Astrocyte of the spinal cord (primary cell): ENCODE data around the gene PLA2G4D.
A peak's percentile ranks its signal among the peaks of the same experiment; 100 is the strongest.

Experiments used
- DNase-seq: peaks from one replicate; pipeline ENCODE4 v3.0.0; 2011; ENCODE audit warnings: low read depth, low spot score
- H3K4me3 ChIP-seq: 2 replicates; pipeline ENCODE4 v1.5.1; 2011; ENCODE audit warnings: low read depth, mild to moderate bottlenecking, low read length, moderate library complexity
- CTCF ChIP-seq: IDR thresholded peaks from 2 replicates; pipeline ENCODE4 v1.5.1; 2012; ENCODE audit warnings: low read depth, mild to moderate bottlenecking, low read length, inconsistent platforms
- in situ Hi-C: cut with HindIII; loops from 2 replicates; pipeline ENCODE4 v1.10.0; 2017; ENCODE audit warnings: low sequenced_read_pairs

The PLA2G4D gene

DNA sequence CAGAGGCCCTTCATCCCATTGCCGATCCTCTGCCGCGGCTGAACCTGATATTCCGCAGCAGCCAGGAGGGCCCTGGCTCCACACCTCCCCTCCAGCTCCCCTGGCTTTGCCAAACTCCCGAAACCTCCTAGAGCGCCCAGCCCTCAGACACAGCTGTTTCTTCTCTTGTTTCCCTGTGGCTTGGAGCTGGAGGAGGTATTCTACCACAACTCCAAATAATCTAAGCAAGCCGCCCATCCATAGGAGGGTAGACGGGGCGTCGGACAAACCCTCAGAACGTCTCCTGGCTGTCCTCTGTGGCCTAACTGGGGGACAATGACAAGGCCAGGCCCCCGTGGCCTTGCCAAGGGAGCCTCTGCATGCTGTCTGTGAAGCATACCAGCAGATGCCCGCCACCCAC is 10.4 kb downstream of the PLA2G4D start:
- no peak for DNase-seq
- in situ Hi-C loops: no loop called here
- TF ChIP-seq CTCF: no peak
- no peak overlapping the region for H3K4me3 ChIP-seq

DNA sequence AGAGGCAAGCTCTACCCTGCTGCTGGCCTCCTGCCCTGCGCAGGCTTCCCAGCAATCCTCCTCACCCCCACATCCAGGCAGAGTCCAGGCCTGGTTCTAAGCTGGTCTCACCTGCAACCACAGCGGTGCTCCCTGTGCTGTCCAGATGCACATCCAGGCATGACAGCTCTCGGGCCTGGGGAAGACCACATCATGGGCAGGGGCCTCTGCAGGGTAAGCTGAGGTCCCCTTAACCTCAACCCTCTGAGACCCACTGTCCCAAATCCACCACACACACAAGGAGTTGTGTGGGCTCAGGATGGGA is 10.8 kb downstream of the PLA2G4D start:
- H3K4me3 ChIP-seq: no peak overlapping the region
- in situ Hi-C loops: no loop called here
- no peak for DNase-seq
- no peak for TF ChIP-seq CTCF

DNA sequence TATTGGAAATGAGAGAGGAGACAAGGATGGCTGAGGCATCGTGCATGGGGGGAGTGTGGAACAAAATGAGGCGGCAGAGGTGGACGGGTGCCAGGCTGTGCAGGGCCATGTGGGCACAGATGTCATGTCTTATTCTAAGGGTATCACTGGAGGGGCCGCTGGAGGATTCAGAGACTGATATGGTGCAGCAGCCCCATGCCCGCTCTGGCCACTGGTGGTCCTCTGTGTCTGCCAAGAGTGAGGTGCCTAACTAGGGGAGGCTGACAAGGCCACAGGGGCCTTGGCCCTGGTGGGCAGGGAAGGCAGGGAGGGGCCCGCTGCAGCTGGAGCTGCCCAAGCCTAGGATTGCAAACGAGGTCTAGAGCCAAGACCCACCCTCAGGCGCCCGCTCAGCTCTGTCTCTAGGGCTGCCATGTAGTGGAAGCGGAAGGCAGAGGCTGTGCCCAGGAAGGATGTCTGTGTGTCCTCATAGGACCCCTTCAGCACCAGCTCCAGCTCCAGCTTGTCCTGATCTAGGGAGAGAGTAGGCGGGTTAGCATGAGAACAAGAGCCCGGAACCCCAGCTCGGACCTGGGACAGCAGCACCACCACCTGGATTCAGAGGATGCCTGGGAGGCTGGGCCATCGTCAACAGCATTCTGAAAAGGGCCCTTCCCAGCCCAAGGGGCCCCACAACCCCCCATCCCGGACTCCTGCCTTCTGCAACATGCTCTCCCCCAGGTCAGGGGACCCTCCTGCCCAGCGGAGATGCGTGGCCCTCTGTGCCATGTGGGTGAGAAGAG is 11.3 kb downstream of the PLA2G4D start:
- in situ Hi-C loops: no loop called here
- TF ChIP-seq CTCF: no peak

DNA sequence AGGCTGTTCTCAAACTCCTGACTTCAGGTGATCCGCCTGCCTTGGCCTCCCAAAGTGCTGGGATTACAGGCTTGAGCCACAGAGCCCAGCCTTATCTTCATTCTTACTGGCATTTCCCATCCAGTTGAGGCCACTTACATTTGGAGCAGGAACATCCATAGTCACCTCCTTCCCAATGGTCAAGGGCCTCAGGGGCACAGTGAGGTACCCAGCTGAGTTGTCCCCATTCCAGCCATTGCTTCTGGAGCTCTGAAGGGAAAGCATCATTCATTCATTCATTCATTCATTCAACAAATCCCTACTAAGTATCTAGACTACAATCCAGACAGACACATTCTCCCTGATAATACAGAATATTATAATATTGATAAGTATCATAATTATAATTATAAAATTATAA is 12.2 kb downstream of the PLA2G4D start:
- TF ChIP-seq CTCF: no peak
- no peak overlapping the region for H3K4me3 ChIP-seq
- no peak for DNase-seq
- in situ Hi-C loops: no loop called here

More for the DNA sequence above, 11.3 kb downstream of the PLA2G4D start:
- DNase-seq: no peak
- H3K4me3 ChIP-seq: no peak overlapping the region

GRCh38 chr15:42080919-42081830 is 13.2 kb downstream of the PLA2G4D start:
- no peak overlapping the region for H3K4me3 ChIP-seq
- TF ChIP-seq CTCF: no peak
- in situ Hi-C loops: no loop called here
- no peak for DNase-seq

GRCh38 chr15:42080186-42080918 is 14.0 kb downstream of the PLA2G4D start:
- no peak for TF ChIP-seq CTCF
- DNase-seq: peak; percentile 8
- H3K4me3 ChIP-seq: no peak overlapping the region
- in situ Hi-C loops: no loop called here
